Measurements from ENCODE around the gene ERAL1.
"Not testable (repeated sequence)": the region's sequence is repeated elsewhere in the genome, so short reads cannot be mapped to it uniquely, and the experiment has no call there.

ERAL1 gene

DNA sequence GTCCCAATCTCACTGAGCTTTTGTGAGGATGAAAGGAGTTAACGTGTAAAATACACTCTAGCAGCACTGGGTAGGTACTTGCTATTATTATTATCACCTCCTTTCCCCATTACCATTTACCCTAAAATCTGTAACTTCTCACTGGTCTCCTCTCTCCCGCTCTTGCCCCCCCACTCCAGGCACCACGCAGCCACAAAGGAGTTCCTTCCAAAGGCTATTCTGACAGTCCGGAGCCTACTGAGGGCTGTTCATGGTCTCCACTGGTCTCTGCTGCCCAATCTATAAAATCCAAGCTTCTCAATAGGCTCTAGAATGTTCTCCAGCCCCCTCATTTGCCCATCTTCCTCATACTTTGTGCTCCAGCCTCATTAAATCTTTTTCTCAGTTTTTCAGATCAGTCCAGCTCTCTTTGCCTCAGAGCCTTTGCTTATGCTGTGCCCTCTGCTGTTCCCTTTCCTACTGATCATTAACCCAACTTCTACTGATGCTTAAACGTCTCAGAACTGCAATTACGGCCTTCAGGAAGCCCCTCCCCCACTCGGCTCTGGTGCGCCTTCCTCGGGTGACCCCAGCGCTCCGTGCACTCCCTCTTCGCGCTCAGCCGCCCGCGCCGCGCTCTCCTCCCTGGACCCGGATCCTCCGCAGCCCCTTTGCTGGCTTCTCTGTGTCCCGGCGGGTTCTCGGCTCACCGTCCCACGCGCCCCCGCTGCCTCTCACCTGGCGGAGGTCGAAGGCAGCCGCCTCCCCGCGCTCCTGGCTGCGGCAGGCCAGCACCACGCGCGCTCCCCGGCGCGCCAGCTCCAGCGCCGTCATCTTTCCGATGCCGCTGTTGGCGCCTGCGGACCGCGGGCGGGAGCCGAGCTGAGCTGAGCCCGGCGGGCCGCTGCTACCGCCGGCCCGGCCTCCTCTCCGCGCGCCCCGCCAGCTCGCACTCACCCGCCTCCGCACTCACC lies 47.3 kb downstream of the ERAL1 start:
- peak; percentile 48 for DNase-seq

DNA sequence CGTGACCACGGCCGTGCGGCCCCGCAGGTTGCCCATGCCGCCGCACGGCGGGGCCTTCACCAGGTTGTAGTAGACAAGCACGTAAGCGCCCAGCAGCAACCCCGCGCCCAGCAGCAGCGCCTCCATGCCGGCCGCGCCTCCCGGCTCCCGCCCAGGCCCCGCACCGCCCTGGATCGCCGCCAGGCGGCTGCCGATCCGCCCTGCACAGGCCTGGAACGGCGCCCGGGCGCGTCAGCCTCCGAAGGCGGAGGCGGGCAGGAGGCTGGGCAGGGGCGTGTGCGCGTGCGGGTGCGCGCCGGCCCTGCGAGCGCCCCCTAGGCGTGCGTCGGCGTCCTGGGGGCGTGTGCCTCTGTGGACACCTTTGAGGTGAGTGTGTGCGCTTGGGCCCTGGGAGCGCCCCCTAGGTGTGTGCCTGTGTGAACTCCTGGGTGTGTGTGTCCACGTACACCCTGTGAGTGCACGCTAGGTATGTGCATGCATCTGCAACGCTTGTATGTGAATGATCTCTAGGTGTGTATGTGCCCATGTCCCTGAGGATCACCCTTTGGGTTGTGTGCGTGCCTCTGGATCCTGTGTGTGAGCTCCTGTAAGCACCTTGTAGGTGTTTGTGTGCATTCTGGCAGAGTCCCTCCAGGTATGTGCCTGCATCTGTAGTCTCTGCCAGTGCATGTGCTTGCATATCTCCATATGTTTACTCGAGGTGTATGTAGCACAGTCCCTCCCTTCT lies 48.2 kb downstream of the ERAL1 start, which contains the start of gene DHRS13:
Gene DHRS13, minus strand, starts transcription at position 261 of the 727 bp plus-strand sequence. Its CDS starts 135 bp downstream, at position 126.
- peak; percentile 96 for DNase-seq

- not testable (repeated sequence) for DNase-seq
Observed at GRCh38 chr17:28903546-28903841, 48.7 kb downstream of the ERAL1 start.

DNA sequence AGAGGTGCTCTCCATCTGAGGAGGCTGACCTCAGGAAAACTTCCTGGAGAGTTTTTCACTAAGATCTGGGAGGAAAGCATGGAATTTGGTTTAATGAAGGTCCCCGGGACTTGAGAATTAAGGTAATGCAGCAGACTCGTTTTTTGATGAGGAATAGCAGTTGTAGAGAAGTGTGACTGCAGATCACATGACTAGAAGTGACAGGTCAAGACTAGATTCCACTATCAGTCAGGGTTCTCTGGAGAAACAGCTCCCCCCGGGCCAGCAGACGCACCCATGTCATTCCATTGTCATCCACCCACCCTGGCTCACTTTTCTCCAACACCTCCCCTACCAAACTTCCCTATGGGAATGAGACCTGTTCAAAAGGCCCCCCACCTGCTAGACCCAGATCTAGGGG lies 50.0 kb downstream of the ERAL1 start:
- DNase-seq = no peak

DNA sequence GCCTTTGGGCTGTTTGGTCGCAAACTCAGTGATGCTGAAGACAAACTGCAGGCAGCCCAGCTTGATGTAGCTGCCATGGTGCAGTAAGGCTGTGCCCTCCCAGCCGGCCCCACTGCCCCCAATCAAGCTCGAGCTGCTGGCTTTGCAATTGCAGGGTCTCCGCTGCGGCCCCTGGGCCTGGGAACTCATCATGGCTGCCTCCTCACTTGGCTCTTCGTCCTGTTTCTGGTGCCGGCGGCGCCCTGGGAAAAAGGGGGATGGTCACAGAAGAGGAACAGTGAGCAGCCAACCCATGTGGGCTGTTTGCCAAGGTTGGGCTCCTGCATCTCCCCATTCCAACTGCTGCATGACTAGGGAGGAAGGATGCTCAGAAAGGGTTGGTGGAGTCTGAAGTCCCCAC lies 51.5 kb downstream of the ERAL1 start:
- no peak for DNase-seq

DNA sequence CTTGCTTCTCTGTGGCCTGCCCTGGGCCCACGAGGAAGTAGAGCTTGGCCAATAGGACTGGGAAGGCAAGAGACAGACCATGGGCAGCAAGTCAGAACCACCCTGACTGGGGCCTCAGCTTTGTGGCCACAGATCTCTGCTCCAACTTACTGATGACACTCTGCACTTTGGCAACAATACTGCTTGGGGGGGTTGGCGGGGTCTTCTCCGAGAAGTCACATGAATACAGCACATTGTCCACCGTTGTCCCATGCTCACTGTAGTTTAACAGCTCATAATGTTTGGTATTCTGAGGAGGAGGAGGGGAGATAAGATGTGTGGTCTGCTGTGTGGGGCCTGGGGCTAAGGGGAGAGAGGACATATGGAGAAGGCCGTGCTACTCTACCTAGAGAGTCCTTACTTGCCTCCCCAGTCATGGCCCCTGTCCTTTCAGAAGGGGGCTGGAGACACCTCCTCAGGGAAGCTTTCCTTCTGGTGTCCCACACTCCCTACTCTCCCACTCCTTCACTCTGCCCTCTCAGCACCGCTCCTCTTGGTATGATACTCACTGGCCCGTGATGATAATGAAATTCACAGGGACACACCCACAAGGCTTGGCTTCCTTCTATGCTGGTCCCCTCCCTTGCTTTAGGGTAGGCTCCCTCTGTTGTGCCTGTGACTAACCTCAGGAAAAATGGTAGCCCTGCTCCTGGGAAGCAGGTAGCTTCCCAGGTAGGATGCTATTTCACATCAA lies 52.1 kb downstream of the ERAL1 start:
- no peak for DNase-seq

- DNase-seq = no peak
Observed at GRCh38 chr17:28907709-28908475, 53.1 kb downstream of the ERAL1 start.

DNA sequence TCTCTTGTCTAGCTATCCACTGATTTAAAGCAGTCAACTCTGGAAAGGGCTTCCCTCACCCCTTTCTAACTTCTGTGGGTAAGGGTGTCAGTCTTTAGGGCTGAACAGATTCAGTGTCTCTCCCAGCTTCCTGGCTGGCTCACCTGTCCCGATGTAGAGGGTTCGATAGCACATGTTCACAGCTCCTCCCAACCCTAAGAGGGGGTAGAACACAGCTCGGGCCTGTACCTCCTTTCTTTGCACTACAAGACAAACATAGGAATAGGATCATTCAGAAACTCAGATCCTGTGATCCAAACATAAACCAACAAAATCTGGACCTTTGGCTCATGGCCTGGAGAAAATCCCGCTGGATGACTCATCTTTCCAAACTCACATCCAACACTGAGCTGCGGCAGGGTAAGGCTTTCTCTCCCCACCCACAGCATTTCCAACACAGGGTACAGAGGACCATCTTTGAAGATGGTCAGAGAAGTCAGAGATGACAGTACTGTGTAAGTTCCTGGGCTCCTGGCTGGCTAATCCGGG lies 53.9 kb downstream of the ERAL1 start:
- no peak for DNase-seq

DNA sequence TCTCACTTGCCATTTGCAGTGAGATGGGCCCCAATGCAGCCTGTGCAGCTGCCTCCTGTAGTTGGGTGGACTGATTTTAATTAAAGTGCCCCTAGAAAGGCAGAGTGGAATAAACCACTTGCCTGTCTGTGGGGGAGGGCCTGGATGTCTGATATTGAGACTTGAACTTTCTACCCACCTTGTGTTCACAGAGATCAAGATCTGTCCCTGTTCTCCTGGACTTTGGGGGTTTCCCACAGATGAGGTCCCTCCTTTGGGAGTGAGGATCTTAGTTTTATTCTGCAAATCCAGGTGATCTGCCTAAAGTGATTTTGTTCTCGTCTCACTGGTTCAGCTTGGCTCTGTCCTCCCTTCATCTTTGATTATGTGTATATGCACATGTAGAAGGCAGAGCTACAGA lies 55.7 kb downstream of the ERAL1 start:
- DNase-seq = no peak
